Ovary (tissue), 3 donors: Measurements from ENCODE around the gene C1orf198.

ENCODE experiments used
- POLR2A ChIP-seq: fragments of 450-650 bp; IDR thresholded peaks from one replicate; pipeline ENCODE4 v1.6.1; 2017; ENCODE audit warnings: antibody characterized with exemption, mild to moderate bottlenecking, moderate library complexity
- TF ChIP-seq, protein P1 (sequence below), 3 donors: fragments of 450-650 bp in 2 of 3; fragments of 200-600 bp in 1 of 3; IDR thresholded peaks; one replicate each; pipeline versions ENCODE4 v1.5.1 to v1.8.0; 2016 to 2022; ENCODE audit warnings: antibody characterized with exemption in 3 of 3, mild to moderate bottlenecking in 1 of 3
- donor health status: DM: no; HTN: no; CAD: no.

DNA sequence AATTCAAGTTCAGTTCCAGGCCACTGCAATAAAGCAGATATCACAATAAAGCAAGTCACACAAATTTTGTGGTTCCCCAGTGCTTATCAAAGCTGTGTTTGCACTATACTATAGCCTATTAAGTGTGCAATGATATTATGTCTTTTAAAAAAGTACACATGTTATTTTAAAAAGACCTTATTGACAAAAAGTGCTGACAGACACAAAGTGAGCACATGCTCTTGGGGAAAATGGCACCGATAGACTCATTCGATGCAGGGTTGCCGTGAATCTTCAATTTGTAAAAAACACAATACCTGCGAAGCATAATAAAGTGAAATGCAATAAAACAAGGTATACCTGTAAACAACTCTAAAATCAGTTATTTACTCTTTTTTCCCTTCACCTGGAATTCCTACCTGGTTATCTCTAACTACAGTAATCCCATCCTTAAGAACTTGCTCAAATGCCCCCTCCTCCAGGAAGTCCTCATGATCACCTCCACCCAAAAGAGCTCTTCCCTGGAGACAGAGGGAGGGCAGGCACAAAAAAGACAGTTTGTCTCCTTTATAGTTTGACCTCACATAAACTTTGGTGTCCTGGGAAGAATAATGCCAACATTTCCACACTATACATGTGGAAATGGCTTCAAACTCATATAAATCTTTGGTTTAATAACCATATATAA is 9.7 kb upstream of the C1orf198 start:
- TF ChIP-seq POLR2A = no peak
- TF ChIP-seq, protein P1, sequence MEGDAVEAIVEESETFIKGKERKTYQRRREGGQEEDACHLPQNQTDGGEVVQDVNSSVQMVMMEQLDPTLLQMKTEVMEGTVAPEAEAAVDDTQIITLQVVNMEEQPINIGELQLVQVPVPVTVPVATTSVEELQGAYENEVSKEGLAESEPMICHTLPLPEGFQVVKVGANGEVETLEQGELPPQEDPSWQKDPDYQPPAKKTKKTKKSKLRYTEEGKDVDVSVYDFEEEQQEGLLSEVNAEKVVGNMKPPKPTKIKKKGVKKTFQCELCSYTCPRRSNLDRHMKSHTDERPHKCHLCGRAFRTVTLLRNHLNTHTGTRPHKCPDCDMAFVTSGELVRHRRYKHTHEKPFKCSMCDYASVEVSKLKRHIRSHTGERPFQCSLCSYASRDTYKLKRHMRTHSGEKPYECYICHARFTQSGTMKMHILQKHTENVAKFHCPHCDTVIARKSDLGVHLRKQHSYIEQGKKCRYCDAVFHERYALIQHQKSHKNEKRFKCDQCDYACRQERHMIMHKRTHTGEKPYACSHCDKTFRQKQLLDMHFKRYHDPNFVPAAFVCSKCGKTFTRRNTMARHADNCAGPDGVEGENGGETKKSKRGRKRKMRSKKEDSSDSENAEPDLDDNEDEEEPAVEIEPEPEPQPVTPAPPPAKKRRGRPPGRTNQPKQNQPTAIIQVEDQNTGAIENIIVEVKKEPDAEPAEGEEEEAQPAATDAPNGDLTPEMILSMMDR (IDR thresholded peaks at IDR 0.05) = no peak
